ENCODE measurements around the gene NTN4.

The NTN4 gene

GRCh38 chr12:95699579-95699978 lies 91.0 kb downstream of the NTN4 start:
- TF ChIP-seq, protein P1, sequence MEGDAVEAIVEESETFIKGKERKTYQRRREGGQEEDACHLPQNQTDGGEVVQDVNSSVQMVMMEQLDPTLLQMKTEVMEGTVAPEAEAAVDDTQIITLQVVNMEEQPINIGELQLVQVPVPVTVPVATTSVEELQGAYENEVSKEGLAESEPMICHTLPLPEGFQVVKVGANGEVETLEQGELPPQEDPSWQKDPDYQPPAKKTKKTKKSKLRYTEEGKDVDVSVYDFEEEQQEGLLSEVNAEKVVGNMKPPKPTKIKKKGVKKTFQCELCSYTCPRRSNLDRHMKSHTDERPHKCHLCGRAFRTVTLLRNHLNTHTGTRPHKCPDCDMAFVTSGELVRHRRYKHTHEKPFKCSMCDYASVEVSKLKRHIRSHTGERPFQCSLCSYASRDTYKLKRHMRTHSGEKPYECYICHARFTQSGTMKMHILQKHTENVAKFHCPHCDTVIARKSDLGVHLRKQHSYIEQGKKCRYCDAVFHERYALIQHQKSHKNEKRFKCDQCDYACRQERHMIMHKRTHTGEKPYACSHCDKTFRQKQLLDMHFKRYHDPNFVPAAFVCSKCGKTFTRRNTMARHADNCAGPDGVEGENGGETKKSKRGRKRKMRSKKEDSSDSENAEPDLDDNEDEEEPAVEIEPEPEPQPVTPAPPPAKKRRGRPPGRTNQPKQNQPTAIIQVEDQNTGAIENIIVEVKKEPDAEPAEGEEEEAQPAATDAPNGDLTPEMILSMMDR (IDR thresholded peaks at IDR 0.05; ENCODE audit: low read length, missing control alignments), result no peak
- H3K4me3 ChIP-seq (replicated peaks; ENCODE audit: low read depth, low read length), result no peak overlapping the region
- no peak for DNase-seq (ENCODE audit: low read depth)

DNA sequence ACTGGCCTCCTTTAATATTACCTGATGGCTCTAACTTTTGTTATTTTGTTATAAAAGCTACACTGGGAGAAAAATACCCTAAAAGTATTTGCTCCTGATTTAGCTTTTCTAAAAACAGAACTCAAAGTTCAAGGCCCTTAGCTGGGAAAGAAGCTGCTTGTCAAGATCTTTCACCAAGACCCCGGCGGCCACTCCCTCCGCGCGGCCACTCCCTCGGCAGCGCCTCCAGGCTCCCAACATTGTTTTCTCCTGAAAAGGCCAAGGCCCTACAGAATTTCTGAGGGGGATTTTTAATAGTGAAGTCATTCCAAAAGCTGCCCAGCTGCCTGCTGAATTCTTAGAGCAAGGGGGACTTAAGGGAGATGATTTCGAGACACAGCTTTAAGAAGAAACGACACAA lies 96.4 kb downstream of the NTN4 start:
- TF ChIP-seq, protein P1 (IDR thresholded peaks at IDR 0.05; ENCODE audit: low read length, missing control alignments), result no peak
- DNase-seq (ENCODE audit: low read depth), result no peak
- H3K4me3 ChIP-seq (replicated peaks; ENCODE audit: low read depth, low read length), result no peak overlapping the region

GRCh38 chr12:95693689-95694088 lies 96.9 kb downstream of the NTN4 start:
- H3K4me3 ChIP-seq (replicated peaks; ENCODE audit: low read depth, low read length), result no peak overlapping the region
- TF ChIP-seq, protein P1 (IDR thresholded peaks at IDR 0.05; ENCODE audit: low read length, missing control alignments), result no peak
- no peak for DNase-seq (ENCODE audit: low read depth)

DNA sequence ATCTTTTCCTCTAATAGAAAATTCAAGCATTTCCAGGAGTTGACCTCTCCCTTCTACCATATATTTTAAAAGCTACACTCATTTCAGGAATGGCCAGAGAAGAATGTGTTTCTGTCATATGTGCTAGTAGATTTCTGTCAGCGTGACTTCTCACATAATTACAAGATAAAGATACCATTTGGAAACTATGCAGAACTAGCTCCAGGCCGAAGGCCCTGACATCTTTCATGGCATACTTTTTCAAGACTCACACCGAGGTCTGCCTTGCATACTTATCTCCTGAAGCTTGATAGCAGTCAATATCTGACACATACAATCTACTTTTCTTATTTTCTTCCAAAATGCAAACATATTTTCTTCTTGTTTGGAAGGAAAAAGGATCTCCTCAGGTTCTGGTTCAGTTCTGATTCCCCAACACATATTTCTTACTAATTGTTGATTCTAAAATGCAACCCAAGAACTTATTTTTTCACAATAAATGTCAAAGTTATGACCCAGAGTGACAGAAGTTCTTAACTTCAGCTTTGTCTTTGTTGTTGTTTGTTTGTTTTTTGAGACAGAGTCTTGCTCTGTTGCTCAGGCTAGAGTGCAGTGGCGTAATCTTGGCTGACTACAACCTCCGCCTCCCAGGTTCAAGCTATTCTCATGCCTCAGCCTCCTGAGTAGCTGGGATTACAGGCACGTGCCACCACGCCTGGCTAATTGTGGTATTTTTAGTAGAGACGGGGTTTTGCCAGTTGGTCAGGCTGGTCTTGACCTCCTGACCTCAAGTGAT lies 99.5 kb downstream of the NTN4 start:
- no peak for DNase-seq (ENCODE audit: low read depth)
- H3K4me3 ChIP-seq (replicated peaks; ENCODE audit: low read depth, low read length), result no peak overlapping the region
- TF ChIP-seq, protein P1 (IDR thresholded peaks at IDR 0.05; ENCODE audit: low read length, missing control alignments), result no peak

DNA sequence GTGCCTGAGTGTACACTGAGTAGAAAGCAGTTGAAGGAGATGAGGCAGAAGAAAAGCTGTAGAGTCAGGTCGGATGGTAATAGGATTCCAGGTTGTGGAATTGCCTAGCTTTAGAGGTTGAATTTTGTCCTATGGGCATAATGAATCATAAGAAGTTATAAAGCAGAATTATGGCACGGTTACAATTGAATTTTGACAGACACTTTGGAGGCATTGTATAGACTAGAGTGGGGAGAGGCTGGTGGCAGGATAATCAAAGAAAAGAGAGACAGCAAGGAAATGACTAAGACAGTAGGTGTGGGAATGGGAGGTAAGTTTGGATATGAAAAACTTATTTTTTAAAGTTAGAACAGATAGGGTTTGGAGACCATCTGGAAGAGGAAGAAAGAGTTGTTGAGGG lies 102.6 kb downstream of the NTN4 start:
- no peak overlapping the region for H3K4me3 ChIP-seq (replicated peaks; ENCODE audit: low read depth, low read length)
- TF ChIP-seq, protein P1 (IDR thresholded peaks at IDR 0.05; ENCODE audit: low read length, missing control alignments), result no peak
- DNase-seq (ENCODE audit: low read depth), result no peak

GRCh38 chr12:95683418-95683817 lies 107.1 kb downstream of the NTN4 start:
- DNase-seq (ENCODE audit: low read depth), result no peak
- no peak overlapping the region for H3K4me3 ChIP-seq (replicated peaks; ENCODE audit: low read depth, low read length)
- TF ChIP-seq, protein P1 (IDR thresholded peaks at IDR 0.05; ENCODE audit: low read length, missing control alignments), result no peak

DNA sequence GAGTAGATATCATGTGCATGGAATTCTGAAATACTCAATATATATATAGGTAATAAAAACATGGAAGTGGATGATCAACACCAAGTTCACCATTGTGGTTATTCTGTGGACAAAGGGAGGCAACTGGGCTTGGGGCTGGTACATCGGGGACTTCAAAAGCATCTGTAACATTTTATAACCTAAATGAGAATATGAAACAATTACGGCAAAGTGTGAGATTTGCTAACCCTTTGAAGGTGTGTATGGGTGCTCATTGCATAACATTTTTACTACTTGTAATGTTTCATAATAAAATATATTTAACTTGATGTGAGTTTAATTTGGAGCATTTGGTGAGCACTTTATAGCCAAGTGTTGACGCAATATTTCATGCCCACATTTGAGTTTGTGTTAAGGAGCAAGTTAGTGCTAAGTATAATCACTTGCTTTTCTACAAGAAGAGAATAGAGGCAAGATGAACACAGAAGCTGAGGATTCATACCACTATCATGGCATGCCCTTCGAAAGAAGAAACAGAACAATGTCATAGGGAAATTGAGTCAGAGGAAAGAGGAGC lies 109.3 kb downstream of the NTN4 start:
- TF ChIP-seq, protein P1 (IDR thresholded peaks at IDR 0.05; ENCODE audit: low read length, missing control alignments), result no peak
- DNase-seq (ENCODE audit: low read depth), result no peak
- no peak overlapping the region for H3K4me3 ChIP-seq (replicated peaks; ENCODE audit: low read depth, low read length)

Data from fibroblast of pulmonary artery (primary cell).